HEK293 (cell line): ENCODE measurements around the gene SIDT2.

Experiments used
- EGR2 ChIP-seq: fragments of 450-650 bp; formaldehyde crosslinking; IDR thresholded peaks from 2 replicates; pipeline ENCODE4 v1.5.1; 2016; ENCODE audit warnings: low read depth, missing biosample characterization, missing genetic modification characterization
- GLI2 ChIP-seq: fragments of 450-650 bp; formaldehyde crosslinking; IDR thresholded peaks from 2 replicates; pipeline ENCODE4; 2017; ENCODE audit warnings: missing biosample characterization, missing genetic modification characterization, low read depth, borderline replicate concordance
- TRIM28 ChIP-seq: IDR thresholded peaks from 2 replicates; pipeline ENCODE4 v1.6.1; 2011; ENCODE audit warnings: low read length, control low read depth, borderline replicate concordance
- ZBTB1 ChIP-seq: fragments of 450-650 bp; formaldehyde crosslinking; IDR thresholded peaks from 2 replicates; pipeline ENCODE4 v1.5.1; 2016; ENCODE audit warnings: missing biosample characterization, missing genetic modification characterization
- ZBTB20 ChIP-seq: fragments of 450-650 bp; formaldehyde crosslinking; IDR thresholded peaks from 2 replicates; pipeline ENCODE4 v1.5.1; 2016; ENCODE audit warnings: missing biosample characterization, missing genetic modification characterization
- ZFP3 ChIP-seq: fragments of 450-650 bp; formaldehyde crosslinking; IDR thresholded peaks from 2 replicates; pipeline ENCODE4 v1.5.1; 2016; ENCODE audit warnings: low read depth, missing biosample characterization, missing genetic modification characterization
- ZNF121 ChIP-seq: fragments of 450-650 bp; formaldehyde crosslinking; IDR thresholded peaks from 2 replicates; pipeline ENCODE4 v1.5.1; 2016; ENCODE audit warnings: missing biosample characterization, missing genetic modification characterization
- ZNF18 ChIP-seq: fragments of 450-650 bp; formaldehyde crosslinking; IDR thresholded peaks from 2 replicates; pipeline ENCODE4 v1.5.1; 2016; ENCODE audit warnings: missing biosample characterization, missing genetic modification characterization
- ZNF239 ChIP-seq: fragments of 450-650 bp; formaldehyde crosslinking; IDR thresholded peaks from 2 replicates; pipeline ENCODE4 v1.5.1; 2016; ENCODE audit warnings: missing biosample characterization, missing genetic modification characterization
- ZNF335 ChIP-seq: fragments of 450-650 bp; formaldehyde crosslinking; conservative IDR thresholded peaks from 2 replicates; pipeline ENCODE4 v1.5.1; 2016; ENCODE audit warnings: missing biosample characterization, missing genetic modification characterization
- ZNF354C ChIP-seq: fragments of 450-650 bp; formaldehyde crosslinking; IDR thresholded peaks from 2 replicates; pipeline ENCODE4 v1.5.1; 2016; ENCODE audit warnings: missing biosample characterization, missing genetic modification characterization, low read depth, borderline replicate concordance
- ZNF48 ChIP-seq: fragments of 450-650 bp; formaldehyde crosslinking; IDR thresholded peaks from 2 replicates; pipeline ENCODE4 v1.5.1; 2016; ENCODE audit warnings: missing biosample characterization, missing genetic modification characterization
- ZNF488 ChIP-seq: fragments of 450-650 bp; formaldehyde crosslinking; IDR thresholded peaks from 2 replicates; pipeline ENCODE4 v1.5.1; 2016; ENCODE audit warnings: missing biosample characterization, missing genetic modification characterization
- ZNF514 ChIP-seq: fragments of 450-650 bp; formaldehyde crosslinking; IDR thresholded peaks from 2 replicates; pipeline ENCODE4 v1.5.1; 2016; ENCODE audit warnings: missing biosample characterization, missing genetic modification characterization
- ZNF521 ChIP-seq: fragments of 450-650 bp; formaldehyde crosslinking; IDR thresholded peaks from 2 replicates; pipeline ENCODE4 v1.5.1; 2017; ENCODE audit warnings: missing biosample characterization, mild to moderate bottlenecking, missing genetic modification characterization
- ZNF530 ChIP-seq: fragments of 450-650 bp; formaldehyde crosslinking; IDR thresholded peaks from 2 replicates; pipeline ENCODE4 v1.5.1; 2016; ENCODE audit warnings: low read depth, missing biosample characterization, missing genetic modification characterization
- ZNF555 ChIP-seq: fragments of 450-650 bp; formaldehyde crosslinking; conservative IDR thresholded peaks from 2 replicates; pipeline ENCODE4 v1.5.1; 2017; ENCODE audit warnings: missing biosample characterization, mild to moderate bottlenecking, missing genetic modification characterization, inconsistent platforms
- ZNF571 ChIP-seq: fragments of 450-650 bp; formaldehyde crosslinking; IDR thresholded peaks from 2 replicates; pipeline ENCODE4 v1.5.0; 2017; ENCODE audit warnings: missing biosample characterization, missing genetic modification characterization
- ZNF621 ChIP-seq: fragments of 450-650 bp; formaldehyde crosslinking; IDR thresholded peaks from 2 replicates; pipeline ENCODE4 v1.5.1; 2017; ENCODE audit warnings: missing biosample characterization, missing genetic modification characterization
- ZNF639 ChIP-seq: fragments of 450-650 bp; formaldehyde crosslinking; IDR thresholded peaks from 2 replicates; pipeline ENCODE4 v1.5.1; 2016; ENCODE audit warnings: missing biosample characterization, missing genetic modification characterization
- ZNF654 ChIP-seq: fragments of 450-650 bp; formaldehyde crosslinking; IDR thresholded peaks from 2 replicates; pipeline ENCODE4 v1.5.1; 2016; ENCODE audit warnings: low read depth, missing biosample characterization, missing genetic modification characterization
- ZNF670 ChIP-seq: fragments of 450-650 bp; formaldehyde crosslinking; IDR thresholded peaks from 2 replicates; pipeline ENCODE4 v1.5.1; 2016; ENCODE audit warnings: missing biosample characterization, missing genetic modification characterization, low read depth
- ZNF701 ChIP-seq: fragments of 450-650 bp; formaldehyde crosslinking; IDR thresholded peaks from 2 replicates; pipeline ENCODE4 v1.5.1; 2016; ENCODE audit warnings: missing biosample characterization, missing genetic modification characterization
- ZNF791 ChIP-seq: fragments of 450-650 bp; formaldehyde crosslinking; IDR thresholded peaks from 2 replicates; pipeline ENCODE4 v1.5.1; 2016; ENCODE audit warnings: missing biosample characterization, missing genetic modification characterization
- ZNF792 ChIP-seq: fragments of 450-650 bp; formaldehyde crosslinking; IDR thresholded peaks from 2 replicates; pipeline ENCODE4 v1.5.1; 2016; ENCODE audit warnings: missing biosample characterization, missing genetic modification characterization
- ZNF830 ChIP-seq: fragments of 450-650 bp; IDR thresholded peaks from 2 replicates; pipeline ENCODE4 v1.5.0; 2018; ENCODE audit warnings: missing biosample characterization, missing genetic modification characterization, low read depth, mild to moderate bottlenecking, moderate library complexity
- ZXDB ChIP-seq: fragments of 450-650 bp; formaldehyde crosslinking; IDR thresholded peaks from 2 replicates; pipeline ENCODE4 v1.5.1; 2016; ENCODE audit warnings: missing biosample characterization, missing genetic modification characterization
- TF ChIP-seq, protein P1 (sequence below): fragments of 450-650 bp; formaldehyde crosslinking; IDR thresholded peaks from 2 replicates; pipeline ENCODE4 v1.5.1; 2016; ENCODE audit warnings: missing biosample characterization, missing genetic modification characterization
- TF ChIP-seq, protein P2 (sequence below): fragments of 450-650 bp; formaldehyde crosslinking; IDR thresholded peaks from 2 replicates; pipeline ENCODE4 v1.5.1; 2016; ENCODE audit warnings: missing biosample characterization, missing genetic modification characterization, borderline replicate concordance
- TF ChIP-seq, protein P3 (sequence below): fragments of 450-650 bp; formaldehyde crosslinking; IDR thresholded peaks from 2 replicates; pipeline ENCODE4 v1.5.1; 2016; ENCODE audit warnings: missing biosample characterization, missing genetic modification characterization
- TF ChIP-seq, protein P4 (sequence below): fragments of 450-650 bp; formaldehyde crosslinking; IDR thresholded peaks from 2 replicates; pipeline ENCODE4 v1.5.1; 2016; ENCODE audit warnings: missing biosample characterization, missing genetic modification characterization

SIDT2 gene

GRCh38 chr11:117143871-117144476, 34.6 kb upstream of the SIDT2 start, which contains the start of gene PAFAH1B2 (continued):
- TF ChIP-seq ZNF670 (tag by site-specific recombination) (no peak), ZXDB (tag by site-specific recombination) (peak; percentile 56), ZNF792 (tag by site-specific recombination) (no peak), ZBTB1 (tag by site-specific recombination) (no peak), ZFP3 (tag by site-specific recombination) (no peak), ZNF239 (no peak), ZNF354C (tag by site-specific recombination) (no peak), ZNF521 (tag by site-specific recombination) (no peak), ZNF18 (peak; percentile 98), ZNF530 (tag by site-specific recombination) (no peak), ZBTB20 (tag by site-specific recombination) (peak; percentile 90), ZNF335 (tag by site-specific recombination) (peak; percentile 85), ZNF654 (tag by site-specific recombination) (no peak), ZNF555 (tag by site-specific recombination) (no peak), ZNF514 (tag by site-specific recombination) (no peak), ZNF830 (tag by site-specific recombination) (no peak), ZNF701 (tag by site-specific recombination) (no peak), ZNF621 (tag by site-specific recombination) (no peak), ZNF639 (tag by site-specific recombination) (no peak), ZNF571 (no peak), GLI2 (tag by site-specific recombination) (no peak), ZNF48 (tag by site-specific recombination) (no peak), ZNF791 (no peak), TRIM28 (peak; percentile 81; the same call in 1 of the 2 replicates), ZNF488 (tag by site-specific recombination) (no peak), ZNF121 (tag by site-specific recombination) (no peak), EGR2 (peak; percentile 55)
- TF ChIP-seq, protein P1, sequence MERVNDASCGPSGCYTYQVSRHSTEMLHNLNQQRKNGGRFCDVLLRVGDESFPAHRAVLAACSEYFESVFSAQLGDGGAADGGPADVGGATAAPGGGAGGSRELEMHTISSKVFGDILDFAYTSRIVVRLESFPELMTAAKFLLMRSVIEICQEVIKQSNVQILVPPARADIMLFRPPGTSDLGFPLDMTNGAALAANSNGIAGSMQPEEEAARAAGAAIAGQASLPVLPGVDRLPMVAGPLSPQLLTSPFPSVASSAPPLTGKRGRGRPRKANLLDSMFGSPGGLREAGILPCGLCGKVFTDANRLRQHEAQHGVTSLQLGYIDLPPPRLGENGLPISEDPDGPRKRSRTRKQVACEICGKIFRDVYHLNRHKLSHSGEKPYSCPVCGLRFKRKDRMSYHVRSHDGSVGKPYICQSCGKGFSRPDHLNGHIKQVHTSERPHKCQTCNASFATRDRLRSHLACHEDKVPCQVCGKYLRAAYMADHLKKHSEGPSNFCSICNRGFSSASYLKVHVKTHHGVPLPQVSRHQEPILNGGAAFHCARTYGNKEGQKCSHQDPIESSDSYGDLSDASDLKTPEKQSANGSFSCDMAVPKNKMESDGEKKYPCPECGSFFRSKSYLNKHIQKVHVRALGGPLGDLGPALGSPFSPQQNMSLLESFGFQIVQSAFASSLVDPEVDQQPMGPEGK, result peak; percentile 78
- TF ChIP-seq, protein P2, sequence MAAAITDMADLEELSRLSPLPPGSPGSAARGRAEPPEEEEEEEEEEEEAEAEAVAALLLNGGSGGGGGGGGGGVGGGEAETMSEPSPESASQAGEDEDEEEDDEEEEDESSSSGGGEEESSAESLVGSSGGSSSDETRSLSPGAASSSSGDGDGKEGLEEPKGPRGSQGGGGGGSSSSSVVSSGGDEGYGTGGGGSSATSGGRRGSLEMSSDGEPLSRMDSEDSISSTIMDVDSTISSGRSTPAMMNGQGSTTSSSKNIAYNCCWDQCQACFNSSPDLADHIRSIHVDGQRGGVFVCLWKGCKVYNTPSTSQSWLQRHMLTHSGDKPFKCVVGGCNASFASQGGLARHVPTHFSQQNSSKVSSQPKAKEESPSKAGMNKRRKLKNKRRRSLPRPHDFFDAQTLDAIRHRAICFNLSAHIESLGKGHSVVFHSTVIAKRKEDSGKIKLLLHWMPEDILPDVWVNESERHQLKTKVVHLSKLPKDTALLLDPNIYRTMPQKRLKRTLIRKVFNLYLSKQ (tag by site-specific recombination), result no peak
- TF ChIP-seq, protein P3, sequence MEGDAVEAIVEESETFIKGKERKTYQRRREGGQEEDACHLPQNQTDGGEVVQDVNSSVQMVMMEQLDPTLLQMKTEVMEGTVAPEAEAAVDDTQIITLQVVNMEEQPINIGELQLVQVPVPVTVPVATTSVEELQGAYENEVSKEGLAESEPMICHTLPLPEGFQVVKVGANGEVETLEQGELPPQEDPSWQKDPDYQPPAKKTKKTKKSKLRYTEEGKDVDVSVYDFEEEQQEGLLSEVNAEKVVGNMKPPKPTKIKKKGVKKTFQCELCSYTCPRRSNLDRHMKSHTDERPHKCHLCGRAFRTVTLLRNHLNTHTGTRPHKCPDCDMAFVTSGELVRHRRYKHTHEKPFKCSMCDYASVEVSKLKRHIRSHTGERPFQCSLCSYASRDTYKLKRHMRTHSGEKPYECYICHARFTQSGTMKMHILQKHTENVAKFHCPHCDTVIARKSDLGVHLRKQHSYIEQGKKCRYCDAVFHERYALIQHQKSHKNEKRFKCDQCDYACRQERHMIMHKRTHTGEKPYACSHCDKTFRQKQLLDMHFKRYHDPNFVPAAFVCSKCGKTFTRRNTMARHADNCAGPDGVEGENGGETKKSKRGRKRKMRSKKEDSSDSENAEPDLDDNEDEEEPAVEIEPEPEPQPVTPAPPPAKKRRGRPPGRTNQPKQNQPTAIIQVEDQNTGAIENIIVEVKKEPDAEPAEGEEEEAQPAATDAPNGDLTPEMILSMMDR (tag by site-specific recombination), result no peak
- TF ChIP-seq, protein P4, sequence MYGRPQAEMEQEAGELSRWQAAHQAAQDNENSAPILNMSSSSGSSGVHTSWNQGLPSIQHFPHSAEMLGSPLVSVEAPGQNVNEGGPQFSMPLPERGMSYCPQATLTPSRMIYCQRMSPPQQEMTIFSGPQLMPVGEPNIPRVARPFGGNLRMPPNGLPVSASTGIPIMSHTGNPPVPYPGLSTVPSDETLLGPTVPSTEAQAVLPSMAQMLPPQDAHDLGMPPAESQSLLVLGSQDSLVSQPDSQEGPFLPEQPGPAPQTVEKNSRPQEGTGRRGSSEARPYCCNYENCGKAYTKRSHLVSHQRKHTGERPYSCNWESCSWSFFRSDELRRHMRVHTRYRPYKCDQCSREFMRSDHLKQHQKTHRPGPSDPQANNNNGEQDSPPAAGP (tag by site-specific recombination), result peak; percentile 22; the same call in 1 of the 2 replicates
